ENCODE data around the gene DCANP1.

The DCANP1 gene

GRCh38 chr5:135417083-135417482 lies 30.1 kb downstream of the DCANP1 start:
- no peak for DNase-seq

GRCh38 chr5:135405082-135405481 lies 42.1 kb downstream of the DCANP1 start:
- DNase-seq: no peak

- DNase-seq: no peak
Measured at GRCh38 chr5:135402031-135402430, 45.1 kb downstream of the DCANP1 start.

GRCh38 chr5:135400866-135401265 lies 46.3 kb downstream of the DCANP1 start:
- DNase-seq: no peak

- DNase-seq: peak; percentile 71
Measured at GRCh38 chr5:135399794-135400542, 47.2 kb downstream of the DCANP1 start.

- DNase-seq: peak; percentile 95
Measured at GRCh38 chr5:135398855-135399793, 48.0 kb downstream of the DCANP1 start, which contains the start of gene MACROH2A1. MACROH2A1 (minus strand) TSS chr5:135399231; CDS start chr5:135389093, 10,138 bp downstream.

- DNase-seq: no peak
Measured at GRCh38 chr5:135398160-135398854, 48.8 kb downstream of the DCANP1 start.

GRCh38 chr5:135397084-135397483 lies 50.1 kb downstream of the DCANP1 start:
- peak; percentile 19 for DNase-seq

- peak; percentile 23 for DNase-seq
Measured at GRCh38 chr5:135396459-135397055, 50.6 kb downstream of the DCANP1 start.

- peak; percentile 45 for DNase-seq
Measured at GRCh38 chr5:135395866-135396265, 51.3 kb downstream of the DCANP1 start.

- DNase-seq: peak; percentile 73
Measured at GRCh38 chr5:135395451-135395850, 51.7 kb downstream of the DCANP1 start.

All from hematopoietic multipotent progenitor cell treated with erythropoietin and hydrocortisone succinate and interleukin-3 and kit ligand, for 4 days (in vitro differentiated cells).